HepG2 (cell line): ENCODE measurements around the gene CPAMD8. TPM values are rescaled to one million over a fixed set of nuclear protein-coding genes. Genes with fewer than 3 reads are reported as not detected.

Experiments
- ATAC-seq: fragments of 200-7000 bp; cut with Tn5 transposase; 3 replicates; pipeline ENCODE4 v1.9.1; 2020; ENCODE audit warnings: mild to moderate bottlenecking, moderate library complexity
- BruUV-seq: library from RNA; stranded (reverse); fragments of 400-500 nt; replicated peaks from 2 replicates; lab custom pipeline; 2021; lab: Mats Ljungman, UMichigan
- CTCF ChIA-PET: fragments of 300-600 bp; formaldehyde crosslinking; extraction: SDS; loops from one replicate; lab custom pipeline; 2021; ENCODE audit warnings: low total read pairs, inconsistent platforms, low intra/inter-chr PET ratio; lab: Yijun Ruan, JAX
- POLR2A ChIA-PET: fragments of 350-600 bp; sonication (Branson Sonifier 250); formaldehyde crosslinking; loops from one replicate; lab custom pipeline; 2020; ENCODE audit warnings: antibody characterized with exemption, inconsistent platforms; lab: Yijun Ruan, JAX
- DNase-seq: peaks from one replicate; pipeline ENCODE4 v3.0.0-alpha.2; 2015; ENCODE audit warnings: low spot score
- FAIRE-seq: peaks from 3 replicates; lab custom pipeline; 2011; peaks lifted over from hg19 to GRCh38; lab: Jason Lieb, UNC
- H2AFZ ChIP-seq: one replicate; pipeline ENCODE4 v1.6.1; 2011; ENCODE audit warnings: low read length, inconsistent platforms
- H3K27ac ChIP-seq: fragments of 300-600 bp; 3 replicates; pipeline ENCODE4 v1.8.0; 2011; ENCODE audit warnings: mixed run types, mild to moderate bottlenecking, mixed read lengths, low read length, inconsistent platforms; ENCODE audit not compliant: insufficient read depth; ENCODE audit errors: extremely low read length
- H3K27me3 ChIP-seq, 2 experiments: fragments of 200-600 bp in 1 of 2; 2 replicates in 1 of 2; 3 replicates in 1 of 2; pipeline versions ENCODE4 v1.6.0 to v1.8.0; 2011; ENCODE audit warnings: low read length in 2 of 2, mild to moderate bottlenecking in 2 of 2, moderate library complexity in 2 of 2, inconsistent platforms in 1 of 2; ENCODE audit not compliant: insufficient read depth in 2 of 2, control insufficient read depth in 1 of 2
- H3K36me3 ChIP-seq, 2 experiments: fragments of 200-600 bp in 1 of 2; replicated peaks in 1 of 2; 2 replicates in 1 of 2; 3 replicates in 1 of 2; pipeline versions ENCODE4 v1.5.1 to v1.8.0; 2011; ENCODE audit warnings: low read length in 2 of 2, inconsistent platforms in 1 of 2; ENCODE audit not compliant: insufficient read depth in 2 of 2, control insufficient read depth in 1 of 2
- H3K4me1 ChIP-seq: 2 replicates; pipeline ENCODE4 v1.5.1; 2012; ENCODE audit warnings: low read length, inconsistent platforms; ENCODE audit not compliant: insufficient read depth
- H3K4me2 ChIP-seq: 2 replicates; pipeline ENCODE4 v1.6.0; 2011; ENCODE audit warnings: low read depth, low read length, inconsistent platforms
- H3K4me3 ChIP-seq, 3 experiments: fragments of 200-600 bp in 1 of 3; sonication (generic), shearing (Covaris generic) in 1 of 3; replicated peaks in 1 of 3; 2 replicates each; pipeline ENCODE4 v1.5.1; 2011 to 2016; ENCODE audit warnings: low read length in 3 of 3, inconsistent platforms in 2 of 3, low read depth in 2 of 3, mild to moderate bottlenecking in 2 of 3, control low read depth in 1 of 3, mixed read lengths in 1 of 3; ENCODE audit not compliant: insufficient read depth in 1 of 3
- H3K79me2 ChIP-seq: one replicate; pipeline ENCODE4 v1.6.1; 2011; ENCODE audit warnings: low read length, inconsistent platforms; ENCODE audit not compliant: insufficient read depth
- H3K9ac ChIP-seq: 2 replicates; pipeline ENCODE4 v1.6.0; 2011; ENCODE audit warnings: mild to moderate bottlenecking, low read depth, low read length, inconsistent platforms; ENCODE audit not compliant: insufficient read depth
- H3K9me3 ChIP-seq: 2 replicates; pipeline ENCODE4 v1.5.1; 2012; ENCODE audit warnings: mild to moderate bottlenecking, low read length
- H4K20me1 ChIP-seq: 2 replicates; pipeline ENCODE4 v1.6.0; 2011; ENCODE audit warnings: inconsistent platforms, mild to moderate bottlenecking, low read length, moderate library complexity; ENCODE audit not compliant: insufficient read depth
- KDM2A ChIP-seq: sonication (generic); formaldehyde crosslinking; IDR thresholded peaks from 2 replicates; pipeline ENCODE4 v1.4.0; 2020; ENCODE audit warnings: low read depth, missing genetic modification reagents, borderline replicate concordance
- ZNF256 ChIP-seq: sonication (generic); formaldehyde crosslinking; conservative IDR thresholded peaks from 2 replicates; pipeline ENCODE4 v1.4.0; 2020; ENCODE audit warnings: missing genetic modification reagents
- ZNF652 ChIP-seq: IDR thresholded peaks from 2 replicates; pipeline ENCODE4 v1.6.1; 2016; ENCODE audit warnings: low read depth, borderline replicate concordance
- WGBS: methylation state at CpG from one replicate; pipeline ENCODE4 v1.1.6; 2017; ENCODE audit warnings: low lambda C conversion rate; 5-methylcytosine and 5-hydroxymethylcytosine counted together
- in situ Hi-C: cut with HindIII; loops from 2 replicates; pipeline ENCODE4 v1.10.0; 2017; ENCODE audit warnings: low pct_unique_long_range_greater_than_20kb; ENCODE audit not compliant: extremely low pct_ligation_motif_present
- intact Hi-C: fragments of 100-400 bp; cut with micrococcal nuclease; formaldehyde crosslinking; loops from one replicate; pipeline ENCODE4 v1.10.0; 2022; ENCODE audit not compliant: unreplicated experiment
- polyA plus RNA-seq, 8 experiments: library from polyadenylated mRNA; depleted of rRNA in 3 of 8; stranded (reverse) in 7 of 8; unstranded in 1 of 8; fragments of >200 nt; fragmentation: Illumina TruSeq in 4 of 8; extraction: Trizol in 4 of 8; gene quantifications; 2 replicates each; pipeline versions ENCODE4 v1.2.1 to v1.2.3, GENCODE V29; 2011 to 2016; ENCODE audit warnings: low read depth in 4 of 8, missing spikeins in 1 of 8, mixed read lengths in 1 of 8; ENCODE audit not compliant: insufficient read depth in 1 of 8
- total RNA-seq, 5 experiments: library from RNA; depleted of rRNA; stranded (reverse); fragments of >200 nt; fragmentation: Illumina TruSeq; extraction: Trizol; gene quantifications; 2 replicates each; pipeline ENCODE4 v1.2.3, GENCODE V29; 2016; ENCODE audit warnings: low read depth in 1 of 5
- TF ChIP-seq, protein P1 (sequence below): sonication (generic); formaldehyde crosslinking; IDR thresholded peaks from 2 replicates; pipeline ENCODE4 v1.8.1; 2022; ENCODE audit warnings: mild to moderate bottlenecking, missing genetic modification reagents

Gene CPAMD8
- total and polyA plus RNA-seq, 2 of the 13 experiments (the other 11 are each of a cell fraction or from before 2014, with no cell fraction given), result 0.29 to 0.34 TPM

DNA sequence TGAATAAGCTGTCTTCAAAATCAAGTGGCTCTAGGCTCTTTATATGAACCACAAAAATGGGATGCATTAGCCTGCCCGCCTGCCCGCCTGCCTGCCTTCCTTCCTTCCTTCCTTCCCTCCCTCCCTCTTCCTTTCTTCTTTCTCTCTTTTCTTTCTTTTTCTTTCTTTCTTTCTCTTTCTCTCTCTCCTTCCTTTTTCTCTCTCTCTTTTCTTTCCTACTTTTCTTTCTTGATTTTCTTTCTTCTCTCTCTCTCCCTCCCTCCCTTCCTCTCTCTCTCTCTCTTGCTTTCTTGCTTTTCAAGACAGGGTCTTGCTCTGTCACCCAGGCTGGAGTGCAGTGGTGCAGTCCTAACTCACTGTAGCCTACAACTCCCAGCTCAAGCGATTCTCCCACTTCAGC is 110.9 kb downstream of the CPAMD8 start:
- no peaks in the 10 kb centered on the region; a peak in 1 of 5 replicates for H3K27me3 ChIP-seq
- BruUV-seq, result no TSS peak
- no peak for ATAC-seq

DNA sequence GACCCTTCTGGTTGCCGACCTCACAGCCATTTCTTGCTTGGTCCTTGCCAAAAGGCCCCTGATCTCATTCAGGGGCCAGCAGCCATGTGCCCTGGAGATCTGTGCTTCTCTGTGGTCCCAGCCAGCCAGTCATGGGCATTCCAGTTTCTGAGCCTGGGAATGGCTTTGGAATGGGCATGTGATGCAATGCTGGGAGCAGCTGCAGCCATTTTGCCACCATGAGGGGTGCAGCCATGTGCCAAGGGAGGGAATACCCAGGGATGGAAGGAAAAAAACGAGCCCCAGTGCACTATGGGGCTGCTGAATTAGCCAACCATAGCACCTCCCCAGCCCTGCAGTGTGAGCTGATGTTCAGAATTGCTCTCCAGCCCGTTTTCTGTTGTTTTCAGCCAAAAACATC is 111.5 kb downstream of the CPAMD8 start:
- no peak overlapping the region for H3K27ac ChIP-seq
- in situ Hi-C loops (no loop called here), intact Hi-C loops (no loop called here)
- H4K20me1 ChIP-seq, result no peaks in the 10 kb centered on the region
- no peak for ATAC-seq
- POLR2A ChIA-PET, result no interaction called here
- TF ChIP-seq, protein P1, sequence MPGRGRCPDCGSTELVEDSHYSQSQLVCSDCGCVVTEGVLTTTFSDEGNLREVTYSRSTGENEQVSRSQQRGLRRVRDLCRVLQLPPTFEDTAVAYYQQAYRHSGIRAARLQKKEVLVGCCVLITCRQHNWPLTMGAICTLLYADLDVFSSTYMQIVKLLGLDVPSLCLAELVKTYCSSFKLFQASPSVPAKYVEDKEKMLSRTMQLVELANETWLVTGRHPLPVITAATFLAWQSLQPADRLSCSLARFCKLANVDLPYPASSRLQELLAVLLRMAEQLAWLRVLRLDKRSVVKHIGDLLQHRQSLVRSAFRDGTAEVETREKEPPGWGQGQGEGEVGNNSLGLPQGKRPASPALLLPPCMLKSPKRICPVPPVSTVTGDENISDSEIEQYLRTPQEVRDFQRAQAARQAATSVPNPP (CRISPR knock-in tag), result no peak
- TF ChIP-seq KDM2A (no peak), ZNF256 (CRISPR knock-in tag) (no peak)
- H3K27me3 ChIP-seq, result no peaks in the 10 kb centered on the region; a peak in 1 of 5 replicates
- no peak overlapping the region for H2AFZ ChIP-seq
- WGBS, result 0% methylated on average over 3 of the region's 3 CpGs
- FAIRE-seq, result no peak
- peaks cover 17% of the 10 kb centered on the region for H3K9me3 ChIP-seq
- H3K79me2 ChIP-seq, result no peaks in the 10 kb centered on the region
- no peak overlapping the region for H3K9ac ChIP-seq
- H3K36me3 ChIP-seq, result no peaks in the 10 kb centered on the region
- no peak overlapping the region for H3K4me3 ChIP-seq
- no peak overlapping the region for H3K4me2 ChIP-seq
- DNase-seq, result no peak
- CTCF ChIA-PET, result no interaction called here
- no TSS peak for BruUV-seq
- no peaks in the 10 kb centered on the region for H3K4me1 ChIP-seq

More for the DNA sequence above, 110.9 kb downstream of the CPAMD8 start:
- 20% methylated on average over 3 of the region's 3 CpGs for WGBS
- H3K9ac ChIP-seq, result no peak overlapping the region
- intact Hi-C loops (no loop called here), in situ Hi-C loops (no loop called here)
- H3K27ac ChIP-seq, result no peak overlapping the region
- H3K4me2 ChIP-seq, result no peak overlapping the region
- FAIRE-seq (no peak), DNase-seq (no peak)
- H3K36me3 ChIP-seq, result no peaks in the 10 kb centered on the region
- CTCF ChIA-PET, result no interaction called here
- peaks cover 17% of the 10 kb centered on the region for H3K9me3 ChIP-seq
- H4K20me1 ChIP-seq, result no peaks in the 10 kb centered on the region
- H2AFZ ChIP-seq, result no peak overlapping the region
- no peak for TF ChIP-seq ZNF652 (CRISPR knock-in tag)
- no peak overlapping the region for H3K4me3 ChIP-seq
- H3K79me2 ChIP-seq, result no peaks in the 10 kb centered on the region
- POLR2A ChIA-PET, result no interaction called here
- no peaks in the 10 kb centered on the region for H3K4me1 ChIP-seq
